AG09319 (cell line): Measurements from ENCODE around the gene PHB1.

Experiments used
- DNase-seq: peaks from one replicate; pipeline ENCODE4 v3.0.0-alpha.2; 2010; ENCODE audit warnings: low read depth; ENCODE audit errors: extremely low read depth
- CTCF ChIP-seq: IDR thresholded peaks from 2 replicates; pipeline ENCODE4 v1.5.1; 2011; ENCODE audit warnings: low read depth, mild to moderate bottlenecking, inconsistent platforms, low read length, moderate library complexity

PHB1 gene

GRCh38 chr17:49456183-49456965 is 41.7 kb upstream of the PHB1 start:
- no peak for TF ChIP-seq CTCF
- DNase-seq: peak; percentile 59

- no peak for DNase-seq
- TF ChIP-seq CTCF: no peak
These were observed 40.7 kb upstream of the PHB1 start for GRCh38 chr17:49455272-49455861.

- no peak for TF ChIP-seq CTCF
- DNase-seq: no peak
These were observed 39.4 kb upstream of the PHB1 start for GRCh38 chr17:49454050-49454449.

GRCh38 chr17:49452661-49453060 is 38.0 kb upstream of the PHB1 start:
- no peak for DNase-seq
- no peak for TF ChIP-seq CTCF

GRCh38 chr17:49452201-49452600 is 37.5 kb upstream of the PHB1 start:
- no peak for DNase-seq
- TF ChIP-seq CTCF: no peak

- DNase-seq: no peak
These were observed 36.1 kb upstream of the PHB1 start for GRCh38 chr17:49450735-49451134.

More at GRCh38 chr17:49450735-49451134, 36.1 kb upstream of the PHB1 start:
- TF ChIP-seq CTCF: no peak
